SK-N-SH treated with all-trans-retinoic acid at 6 μM for 48 hours (cell line): ENCODE data around the gene SHC3.

Experiments used
- ATAC-seq: fragments of 200-7000 bp; cut with Tn5 transposase; 3 replicates; pipeline ENCODE4 v1.9.1; 2020; ENCODE audit warnings: mild to moderate bottlenecking, moderate library complexity
- ARNTL ChIP-seq: fragments of 450-650 bp; formaldehyde crosslinking; IDR thresholded peaks from 2 replicates; pipeline ENCODE4 v1.5.0; 2020; ENCODE audit warnings: low read depth, mild to moderate bottlenecking, moderate library complexity, borderline replicate concordance
- BACH2 ChIP-seq: fragments of 250-450 bp; sonication (Bioruptor Pico); IDR thresholded peaks from 2 replicates; pipeline ENCODE4 v1.9.0; 2021; ENCODE audit warnings: mild to moderate bottlenecking, borderline replicate concordance
- CSDC2 ChIP-seq: fragments of 250-450 bp; sonication (Bioruptor Pico); IDR thresholded peaks from 2 replicates; pipeline ENCODE4 v1.5.0; 2020; ENCODE audit warnings: mild to moderate bottlenecking, moderate library complexity
- CSRNP3 ChIP-seq: fragments of 250-450 bp; sonication (Bioruptor Pico); IDR thresholded peaks from 2 replicates; pipeline ENCODE4 v1.5.1; 2021; ENCODE audit warnings: mild to moderate bottlenecking, moderate library complexity
- ESRRG ChIP-seq: fragments of 250-450 bp; sonication (Bioruptor Pico); IDR thresholded peaks from 2 replicates; pipeline ENCODE4 v1.6.1; 2021; ENCODE audit warnings: mild to moderate bottlenecking
- GLIS3 ChIP-seq: fragments of 250-450 bp; sonication (Bioruptor Pico); IDR thresholded peaks from 2 replicates; pipeline ENCODE4 v1.5.0; 2020; ENCODE audit warnings: mild to moderate bottlenecking, moderate library complexity
- ISL1 ChIP-seq: fragments of 250-450 bp; sonication (Bioruptor Pico); IDR thresholded peaks from 2 replicates; pipeline ENCODE4 v2.1.2; 2022; ENCODE audit warnings: mild to moderate bottlenecking, moderate library complexity
- OSR1 ChIP-seq: fragments of 250-450 bp; sonication (Bioruptor Pico); IDR thresholded peaks from 2 replicates; pipeline ENCODE4 v1.8.0; 2022; ENCODE audit warnings: moderate library complexity, mild to moderate bottlenecking, inconsistent platforms
- POU6F1 ChIP-seq: fragments of 250-450 bp; sonication (Bioruptor Pico); IDR thresholded peaks from 2 replicates; pipeline ENCODE4 v1.8.0; 2021; ENCODE audit warnings: low read depth, mild to moderate bottlenecking, moderate library complexity, borderline replicate concordance
- PPARA ChIP-seq: fragments of 250-450 bp; sonication (Bioruptor Pico); IDR thresholded peaks from 2 replicates; pipeline ENCODE4 v1.5.0; 2020; ENCODE audit warnings: mild to moderate bottlenecking, borderline replicate concordance
- RARB ChIP-seq: fragments of 250-450 bp; sonication (Bioruptor Pico); IDR thresholded peaks from 2 replicates; pipeline ENCODE4 v1.8.0; 2021; ENCODE audit warnings: mild to moderate bottlenecking, moderate library complexity
- SNAI2 ChIP-seq: fragments of 250-450 bp; sonication (Bioruptor Pico); IDR thresholded peaks from 2 replicates; pipeline ENCODE4 v1.5.0; 2020; ENCODE audit warnings: mild to moderate bottlenecking, moderate library complexity
- TCF4 ChIP-seq: fragments of 250-450 bp; sonication (Bioruptor Pico); IDR thresholded peaks from 2 replicates; pipeline ENCODE4 v1.8.0; 2021; ENCODE audit warnings: mild to moderate bottlenecking, moderate library complexity, borderline replicate concordance
- TOX ChIP-seq: fragments of 250-450 bp; sonication (Bioruptor Pico); IDR thresholded peaks from 2 replicates; pipeline ENCODE4 v1.8.0; 2021; ENCODE audit warnings: mild to moderate bottlenecking, moderate library complexity, borderline replicate concordance
- TSHZ2 ChIP-seq: fragments of 250-450 bp; sonication (Bioruptor Pico); IDR thresholded peaks from 2 replicates; pipeline ENCODE4 v1.5.0; 2020; ENCODE audit warnings: mild to moderate bottlenecking, moderate library complexity
- ZC3H10 ChIP-seq: fragments of 250-450 bp; sonication (Bioruptor Pico); IDR thresholded peaks from 2 replicates; pipeline ENCODE4 v1.5.1; 2021; ENCODE audit warnings: mild to moderate bottlenecking, moderate library complexity
- ZFP30 ChIP-seq: fragments of 450-650 bp; formaldehyde crosslinking; IDR thresholded peaks from 2 replicates; pipeline ENCODE4 v1.5.0; 2022; ENCODE audit warnings: mild to moderate bottlenecking, moderate library complexity
- ZNF565 ChIP-seq: fragments of 450-650 bp; formaldehyde crosslinking; conservative IDR thresholded peaks from 2 replicates; pipeline ENCODE4 v1.5.0; 2020; ENCODE audit warnings: low read depth, mild to moderate bottlenecking, moderate library complexity
- ZNF70 ChIP-seq: fragments of 450-650 bp; formaldehyde crosslinking; IDR thresholded peaks from 2 replicates; pipeline ENCODE4 v1.5.0; 2020; ENCODE audit warnings: mild to moderate bottlenecking, moderate library complexity
- TF ChIP-seq, protein P1 (sequence below): fragments of 250-450 bp; sonication (Bioruptor Pico); IDR thresholded peaks from 2 replicates; pipeline ENCODE4 v1.8.0; 2020; ENCODE audit warnings: mild to moderate bottlenecking, moderate library complexity, borderline replicate concordance

The SHC3 gene

DNA sequence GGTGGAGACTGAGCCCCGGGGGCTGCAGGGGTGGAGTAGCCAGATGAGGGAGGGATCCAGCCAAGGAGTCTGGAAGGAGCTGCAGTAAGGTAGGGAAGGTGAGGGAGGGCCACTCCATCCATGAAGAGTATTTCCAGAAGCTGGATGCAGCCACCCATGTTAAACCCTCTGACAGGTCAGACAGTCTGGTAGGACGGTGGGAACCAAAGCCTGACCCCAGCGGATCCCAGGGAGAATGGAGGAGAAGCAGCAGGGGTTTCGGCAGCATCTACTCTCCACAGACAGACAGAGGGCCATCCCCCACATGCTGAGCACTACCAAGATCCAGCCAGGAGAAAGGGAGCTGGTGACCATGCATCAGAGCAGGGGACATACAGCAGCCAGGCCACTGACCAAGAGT is 209.8 kb downstream of the SHC3 start:
- ATAC-seq: no peak

DNA sequence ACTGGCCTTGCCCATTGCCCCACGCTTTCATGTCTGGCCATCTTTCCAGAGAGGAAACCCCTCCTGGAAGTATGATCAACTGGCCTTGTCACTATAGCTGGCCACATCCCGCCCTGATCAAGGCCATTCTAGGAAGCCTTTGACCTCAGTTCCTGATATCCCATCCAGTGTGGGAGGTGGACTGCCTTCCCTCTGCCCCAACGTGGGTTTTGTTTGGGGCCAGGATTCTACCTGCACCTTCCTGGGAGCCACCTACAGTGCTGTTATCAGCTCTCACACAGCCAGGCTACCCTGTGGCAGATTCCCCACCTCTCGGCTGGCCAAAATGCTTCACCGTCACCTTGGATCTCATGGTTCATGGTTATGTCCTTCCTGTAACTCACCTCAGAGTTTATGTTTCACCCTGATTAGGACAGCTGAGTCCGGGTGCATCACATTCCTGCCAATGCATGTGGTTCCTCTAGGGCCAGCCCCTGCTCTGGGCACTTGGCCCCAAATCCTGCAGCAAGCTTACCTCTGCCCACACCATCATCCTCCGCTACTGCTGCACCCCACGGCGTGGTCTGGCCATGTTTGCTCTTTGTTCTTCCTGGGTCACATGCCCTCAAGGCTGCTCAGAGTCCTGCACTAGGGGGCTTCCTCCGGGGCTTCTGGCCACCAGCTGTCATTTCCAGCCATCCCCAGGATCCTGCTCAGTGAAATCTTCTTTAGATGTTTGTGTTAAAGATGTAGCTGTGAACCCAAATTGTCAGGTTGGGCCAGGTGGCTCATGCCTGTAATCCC is 211.5 kb downstream of the SHC3 start:
- no peak for ATAC-seq
- no peak for TF ChIP-seq POU6F1 (CRISPR knock-in tag)
- no peak for TF ChIP-seq TSHZ2 (CRISPR knock-in tag)
- no peak for TF ChIP-seq ZC3H10 (CRISPR knock-in tag)
- no peak for TF ChIP-seq CSDC2 (CRISPR knock-in tag)
- TF ChIP-seq ZNF565 (CRISPR knock-in tag): no peak
- TF ChIP-seq SNAI2: no peak
- TF ChIP-seq, protein P1, sequence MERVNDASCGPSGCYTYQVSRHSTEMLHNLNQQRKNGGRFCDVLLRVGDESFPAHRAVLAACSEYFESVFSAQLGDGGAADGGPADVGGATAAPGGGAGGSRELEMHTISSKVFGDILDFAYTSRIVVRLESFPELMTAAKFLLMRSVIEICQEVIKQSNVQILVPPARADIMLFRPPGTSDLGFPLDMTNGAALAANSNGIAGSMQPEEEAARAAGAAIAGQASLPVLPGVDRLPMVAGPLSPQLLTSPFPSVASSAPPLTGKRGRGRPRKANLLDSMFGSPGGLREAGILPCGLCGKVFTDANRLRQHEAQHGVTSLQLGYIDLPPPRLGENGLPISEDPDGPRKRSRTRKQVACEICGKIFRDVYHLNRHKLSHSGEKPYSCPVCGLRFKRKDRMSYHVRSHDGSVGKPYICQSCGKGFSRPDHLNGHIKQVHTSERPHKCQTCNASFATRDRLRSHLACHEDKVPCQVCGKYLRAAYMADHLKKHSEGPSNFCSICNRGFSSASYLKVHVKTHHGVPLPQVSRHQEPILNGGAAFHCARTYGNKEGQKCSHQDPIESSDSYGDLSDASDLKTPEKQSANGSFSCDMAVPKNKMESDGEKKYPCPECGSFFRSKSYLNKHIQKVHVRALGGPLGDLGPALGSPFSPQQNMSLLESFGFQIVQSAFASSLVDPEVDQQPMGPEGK (CRISPR knock-in tag): no peak
- TF ChIP-seq ZNF70 (CRISPR knock-in tag): no peak
- no peak for TF ChIP-seq CSRNP3 (CRISPR knock-in tag)
- no peak for TF ChIP-seq ESRRG (CRISPR knock-in tag)
- TF ChIP-seq, all 23 proteins: peak for 0

More for the DNA sequence above, 209.8 kb downstream of the SHC3 start:
- TF ChIP-seq CSDC2 (CRISPR knock-in tag): no peak
- no peak for TF ChIP-seq ARNTL (CRISPR knock-in tag)
- no peak for TF ChIP-seq GLIS3 (CRISPR knock-in tag)
- TF ChIP-seq ESRRG (CRISPR knock-in tag): no peak
- TF ChIP-seq TCF4: no peak
- no peak for TF ChIP-seq BACH2 (CRISPR knock-in tag)
- TF ChIP-seq PPARA (CRISPR knock-in tag): no peak
- TF ChIP-seq TOX: no peak
- TF ChIP-seq ZNF70 (CRISPR knock-in tag): no peak
- no peak for TF ChIP-seq OSR1 (CRISPR knock-in tag)
- no peak for TF ChIP-seq ZNF565 (CRISPR knock-in tag)
- TF ChIP-seq ISL1 (CRISPR knock-in tag): no peak
- TF ChIP-seq SNAI2: no peak
- no peak for TF ChIP-seq TSHZ2 (CRISPR knock-in tag)

DNA sequence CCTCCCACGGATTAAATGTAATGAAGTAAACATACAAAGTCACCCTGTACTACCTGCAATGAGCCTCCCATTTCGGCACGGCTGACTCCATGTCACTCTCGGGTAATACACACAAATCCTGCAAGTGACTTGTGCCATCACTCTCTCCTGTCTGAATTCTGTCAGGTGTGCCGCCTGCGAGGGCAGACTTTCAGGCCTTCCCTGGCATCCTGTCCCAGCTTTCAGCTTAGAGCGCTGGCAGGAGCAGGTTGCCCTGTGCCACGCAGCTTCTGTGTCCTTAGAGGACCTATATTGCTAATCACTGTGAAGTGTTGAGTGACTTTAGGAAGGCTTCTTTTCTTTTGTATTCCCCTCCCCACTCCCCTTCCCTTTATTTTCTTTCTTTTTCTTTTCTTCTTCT is 213.1 kb downstream of the SHC3 start:
- ATAC-seq: no peak
- TF ChIP-seq TCF4: no peak
- TF ChIP-seq BACH2 (CRISPR knock-in tag): no peak
- TF ChIP-seq ARNTL (CRISPR knock-in tag): no peak
- TF ChIP-seq TSHZ2 (CRISPR knock-in tag): no peak
- TF ChIP-seq ZNF565 (CRISPR knock-in tag): no peak
- TF ChIP-seq SNAI2: no peak
- TF ChIP-seq ZFP30 (CRISPR knock-in tag): no peak
- TF ChIP-seq, protein P1 (CRISPR knock-in tag): no peak
- TF ChIP-seq RARB (CRISPR knock-in tag): no peak
- no peak for TF ChIP-seq CSDC2 (CRISPR knock-in tag)
